ENCODE results near the gene NVL. TPM values are rescaled to one million over a fixed set of nuclear protein-coding genes. Genes with fewer than 3 reads are reported as not detected.

NVL gene
- total and polyA plus RNA-seq, 10 of the 15 experiments (the other 5 are each of a cell fraction or from before 2014, with no cell fraction given), result 20.3 to 49.6 (median 35.2) TPM

GRCh38 chr1:224181453-224181810 is 148.5 kb downstream of the NVL start (continued):
- TF ChIP-seq, protein P1, sequence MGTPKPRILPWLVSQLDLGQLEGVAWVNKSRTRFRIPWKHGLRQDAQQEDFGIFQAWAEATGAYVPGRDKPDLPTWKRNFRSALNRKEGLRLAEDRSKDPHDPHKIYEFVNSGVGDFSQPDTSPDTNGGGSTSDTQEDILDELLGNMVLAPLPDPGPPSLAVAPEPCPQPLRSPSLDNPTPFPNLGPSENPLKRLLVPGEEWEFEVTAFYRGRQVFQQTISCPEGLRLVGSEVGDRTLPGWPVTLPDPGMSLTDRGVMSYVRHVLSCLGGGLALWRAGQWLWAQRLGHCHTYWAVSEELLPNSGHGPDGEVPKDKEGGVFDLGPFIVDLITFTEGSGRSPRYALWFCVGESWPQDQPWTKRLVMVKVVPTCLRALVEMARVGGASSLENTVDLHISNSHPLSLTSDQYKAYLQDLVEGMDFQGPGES (IDR thresholded peaks at IDR 0.05), result no peak
- TF ChIP-seq ASH2L (IDR thresholded peaks at IDR 0.05; ENCODE audit: borderline replicate concordance, low read depth) (no peak), TCF12 (IDR thresholded peaks at IDR 0.05; ENCODE audit: low read depth, low read length) (no peak), ZBED1 (IDR thresholded peaks at IDR 0.05; ENCODE audit: borderline replicate concordance) (no peak), JUND (IDR thresholded peaks at IDR 0.05; ENCODE audit: low read depth, low read length) (no peak)

- in situ Hi-C loops (cut with MboI) (no loop called here), intact Hi-C loops (cut with micrococcal nuclease; ENCODE audit: unreplicated experiment) (loop anchor here (5.0 kb wide), 1 partner anchor 334 kb away; the partner anchor contains the start of gene TP53BP2)
- CTCF ChIA-PET, result interaction anchor here (1.0 to 1.4 kb wide), 3 partner anchors 11 to 65 kb away, joined by 4 to 5 read pairs (median 4); no protein-coding TSS in a partner anchor
- no peak for ATAC-seq
- RAD21 ChIA-PET (ENCODE audit: unreplicated experiment), result no interaction called here
- Histone ChIP-seq H3K79me2 (ENCODE audit: control insufficient read depth, insufficient read depth, low read length) (peaks cover 28% of the 10 kb centered on the region), H3K27me3 (replicated peaks in 1 of 2; ENCODE audit: control insufficient read depth in 2 of 2, insufficient read depth in 2 of 2, low read length in 1 of 2) (no peaks in the 10 kb centered on the region), H4K20me1 (ENCODE audit: control insufficient read depth, insufficient read depth) (no peaks in the 10 kb centered on the region), H3K4me2 (ENCODE audit: control insufficient read depth, insufficient read depth) (no peak overlapping the region), H3K36me3 (ENCODE audit: control insufficient read depth in 2 of 2, insufficient read depth in 2 of 2, low read length in 1 of 2) (no peaks in the 10 kb centered on the region), H3K9ac (ENCODE audit: control insufficient read depth, insufficient read depth, low read length) (no peak overlapping the region), H3K4me3 (no peak overlapping the region), H3K27ac (ENCODE audit: control insufficient read depth, insufficient read depth) (no peak overlapping the region), H3K4me1 (ENCODE audit: control insufficient read depth, insufficient read depth, low read length) (peaks cover 14% of the 10 kb centered on the region; the same call in 1 of the 2 replicates), H3K9me3 (replicated peaks; ENCODE audit: control insufficient read depth, insufficient read depth, low read length) (no peaks in the 10 kb centered on the region), H2AFZ (ENCODE audit: control insufficient read depth, low read depth, low read length) (no peak overlapping the region)
- no peak for DNase-seq (ENCODE audit: low read depth, low spot score)
- POLR2A ChIA-PET, result interaction anchor here (1.0 to 1.3 kb wide), 2 partner anchors 9 to 23 kb away, joined by 3 to 4 read pairs; no protein-coding TSS in a partner anchor
- no peak for FAIRE-seq
- SMC1A ChIA-PET (ENCODE audit: uncharacterized antibody, unreplicated experiment), result interaction anchor here (1.3 to 2.9 kb wide), 2 partner anchors 12 to 36 kb away, joined by 3 to 14 read pairs; no protein-coding TSS in a partner anchor
- 93% methylated on average over 11 of the region's 11 CpGs for WGBS (ENCODE audit: insufficient coverage, insufficient replicate concordance, low lambda C conversion rate, missing lambda C conversion rate)
- BruUV-seq (replicated peaks), result no TSS peak
- TF ChIP-seq, protein P2, sequence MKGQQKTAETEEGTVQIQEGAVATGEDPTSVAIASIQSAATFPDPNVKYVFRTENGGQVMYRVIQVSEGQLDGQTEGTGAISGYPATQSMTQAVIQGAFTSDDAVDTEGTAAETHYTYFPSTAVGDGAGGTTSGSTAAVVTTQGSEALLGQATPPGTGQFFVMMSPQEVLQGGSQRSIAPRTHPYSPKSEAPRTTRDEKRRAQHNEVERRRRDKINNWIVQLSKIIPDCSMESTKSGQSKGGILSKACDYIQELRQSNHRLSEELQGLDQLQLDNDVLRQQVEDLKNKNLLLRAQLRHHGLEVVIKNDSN (IDR thresholded peaks at IDR 0.05; ENCODE audit: borderline replicate concordance, extremely low read length, insufficient read depth, low read depth, low read length), result no peak
- TF ChIP-seq CREM (IDR thresholded peaks at IDR 0.05; ENCODE audit: low read depth) (no peak), ATF2 (IDR thresholded peaks at IDR 0.05; ENCODE audit: low read length) (no peak), RBBP5 (conservative IDR thresholded peaks at IDR 0.05) (no peak), EZH2 (IDR thresholded peaks at IDR 0.05; ENCODE audit: borderline replicate concordance, control insufficient read depth, low read depth, low read length) (no peak), STAT3 (IDR thresholded peaks at IDR 0.05; ENCODE audit: low read depth, low read length) (no peak), CHD2 (IDR thresholded peaks at IDR 0.05; ENCODE audit: borderline replicate concordance, low read depth, low read length) (no peak), ZNF207 (IDR thresholded peaks at IDR 0.05; ENCODE audit: borderline replicate concordance) (no peak), IKZF1 (conservative IDR thresholded peaks at IDR 0.05) (no peak), HDAC2 (IDR thresholded peaks at IDR 0.05) (no peak), GATAD2B (conservative IDR thresholded peaks at IDR 0.05; ENCODE audit: low read depth) (no peak), JUNB (IDR thresholded peaks at IDR 0.05) (no peak)
- TF ChIP-seq, protein P3, sequence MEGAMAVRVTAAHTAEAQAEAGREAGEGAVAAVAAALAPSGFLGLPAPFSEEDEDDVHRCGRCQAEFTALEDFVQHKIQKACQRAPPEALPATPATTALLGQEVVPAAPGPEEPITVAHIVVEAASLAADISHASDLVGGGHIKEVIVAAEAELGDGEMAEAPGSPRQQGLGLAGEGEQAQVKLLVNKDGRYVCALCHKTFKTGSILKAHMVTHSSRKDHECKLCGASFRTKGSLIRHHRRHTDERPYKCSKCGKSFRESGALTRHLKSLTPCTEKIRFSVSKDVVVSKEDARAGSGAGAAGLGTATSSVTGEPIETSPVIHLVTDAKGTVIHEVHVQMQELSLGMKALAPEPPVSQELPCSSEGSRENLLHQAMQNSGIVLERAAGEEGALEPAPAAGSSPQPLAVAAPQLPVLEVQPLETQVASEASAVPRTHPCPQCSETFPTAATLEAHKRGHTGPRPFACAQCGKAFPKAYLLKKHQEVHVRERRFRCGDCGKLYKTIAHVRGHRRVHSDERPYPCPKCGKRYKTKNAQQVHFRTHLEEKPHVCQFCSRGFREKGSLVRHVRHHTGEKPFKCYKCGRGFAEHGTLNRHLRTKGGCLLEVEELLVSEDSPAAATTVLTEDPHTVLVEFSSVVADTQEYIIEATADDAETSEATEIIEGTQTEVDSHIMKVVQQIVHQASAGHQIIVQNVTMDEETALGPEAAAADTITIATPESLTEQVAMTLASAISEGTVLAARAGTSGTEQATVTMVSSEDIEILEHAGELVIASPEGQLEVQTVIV (IDR thresholded peaks at IDR 0.05; ENCODE audit: borderline replicate concordance, partially characterized antibody), result no peak
Measured at GRCh38 chr1:224180783-224181452, 149.1 kb downstream of the NVL start.
